Kidney glomerular epithelial cell (primary cell): ENCODE measurements around the gene AKT1S1.
"Not testable (repeated sequence)": the region's sequence is repeated elsewhere in the genome, so short reads cannot be mapped to it uniquely, and the experiment has no call there.

ENCODE experiments used
- DNase-seq: peaks from one replicate; lab custom pipeline; 2025; lab: John Stamatoyannopoulos, UW

The AKT1S1 gene

GRCh38 chr19:49877020-49877878 is at the start of gene AKT1S1, which contains the start of gene TBC1D17:
TSS of gene AKT1S1 (minus strand) at chr19:49877355. CDS start at chr19:49873295, 4,060 bp downstream.
TSS of gene TBC1D17 (plus strand) at chr19:49877702. CDS start at chr19:49877724, 22 bp downstream.
- peak; percentile 99 for DNase-seq

GRCh38 chr19:49926515-49926914 is 49.4 kb upstream of the AKT1S1 start:
- no peak for DNase-seq

GRCh38 chr19:49925486-49925885 is 48.3 kb upstream of the AKT1S1 start:
- no peak for DNase-seq

GRCh38 chr19:49924881-49925210 is 47.7 kb upstream of the AKT1S1 start:
- DNase-seq = not testable (repeated sequence)

- DNase-seq = no peak
Observed at GRCh38 chr19:49924004-49924880, 47.1 kb upstream of the AKT1S1 start.

GRCh38 chr19:49923055-49924003 is 46.2 kb upstream of the AKT1S1 start:
- no peak for DNase-seq

DNA sequence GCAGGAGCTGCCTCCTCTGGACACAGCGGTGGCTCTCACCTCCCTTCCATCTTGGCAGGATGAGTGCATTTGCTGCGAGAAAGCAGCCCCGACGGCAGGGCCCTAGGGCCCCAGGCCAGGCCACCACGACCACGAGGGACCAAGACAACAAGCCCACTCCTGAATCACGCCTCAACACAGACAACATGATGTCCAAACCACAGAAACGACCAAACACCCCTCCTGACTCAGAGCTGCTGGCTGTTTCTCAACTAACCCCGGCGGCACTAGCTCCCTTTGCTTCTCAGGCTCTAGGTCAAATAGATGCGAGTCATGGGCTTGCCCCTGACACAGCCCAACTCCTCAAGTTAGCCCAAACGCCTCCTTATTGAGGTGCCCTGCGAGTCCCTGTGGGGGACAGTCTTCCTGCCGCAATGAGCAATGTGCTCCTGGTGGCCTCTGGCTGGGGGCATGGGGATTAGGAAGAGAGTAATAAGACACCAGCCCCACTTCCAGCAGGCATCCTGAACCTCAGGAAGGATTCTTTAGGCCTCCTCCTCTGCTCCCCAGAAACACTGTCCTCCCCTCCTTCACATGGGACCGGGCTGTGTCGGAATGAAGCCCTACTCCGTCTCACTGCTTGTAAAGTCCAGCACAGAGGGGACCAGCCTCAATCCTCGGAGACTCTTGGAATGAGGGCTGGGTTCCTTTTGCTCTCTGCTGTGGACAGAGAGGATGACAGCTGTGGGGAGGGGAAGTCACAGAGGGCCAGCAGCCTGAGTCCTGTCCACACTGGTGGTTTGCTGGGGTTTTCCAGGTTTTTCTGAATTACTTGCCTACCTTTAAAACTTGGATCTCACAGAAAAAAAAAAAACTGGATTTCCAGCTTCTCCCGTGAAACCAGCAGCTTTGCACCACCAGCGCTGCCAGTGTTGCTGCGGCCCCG is 45.0 kb upstream of the AKT1S1 start:
- DNase-seq = peak; percentile 28

GRCh38 chr19:49920624-49921363 is 43.6 kb upstream of the AKT1S1 start:
- no peak for DNase-seq

DNA sequence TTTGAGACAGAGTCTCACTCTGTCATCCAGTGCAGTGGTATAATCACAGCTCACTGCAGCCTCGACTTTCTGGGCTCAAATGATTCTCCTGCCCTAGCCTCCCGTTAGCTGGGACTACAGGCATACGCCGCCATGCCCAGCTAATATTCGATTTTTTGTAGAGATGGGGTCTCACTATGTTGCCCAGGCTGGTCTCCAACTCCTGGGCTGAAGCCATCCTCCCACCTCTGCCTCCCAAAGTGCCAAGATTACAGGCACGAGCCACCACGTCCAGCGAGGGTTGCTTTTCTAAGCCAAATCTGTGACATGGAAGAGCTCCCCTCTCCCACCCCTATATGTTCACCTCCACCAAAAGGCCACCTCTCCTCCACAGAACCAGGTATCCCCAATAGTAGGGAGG is 40.9 kb upstream of the AKT1S1 start:
- no peak for DNase-seq

DNA sequence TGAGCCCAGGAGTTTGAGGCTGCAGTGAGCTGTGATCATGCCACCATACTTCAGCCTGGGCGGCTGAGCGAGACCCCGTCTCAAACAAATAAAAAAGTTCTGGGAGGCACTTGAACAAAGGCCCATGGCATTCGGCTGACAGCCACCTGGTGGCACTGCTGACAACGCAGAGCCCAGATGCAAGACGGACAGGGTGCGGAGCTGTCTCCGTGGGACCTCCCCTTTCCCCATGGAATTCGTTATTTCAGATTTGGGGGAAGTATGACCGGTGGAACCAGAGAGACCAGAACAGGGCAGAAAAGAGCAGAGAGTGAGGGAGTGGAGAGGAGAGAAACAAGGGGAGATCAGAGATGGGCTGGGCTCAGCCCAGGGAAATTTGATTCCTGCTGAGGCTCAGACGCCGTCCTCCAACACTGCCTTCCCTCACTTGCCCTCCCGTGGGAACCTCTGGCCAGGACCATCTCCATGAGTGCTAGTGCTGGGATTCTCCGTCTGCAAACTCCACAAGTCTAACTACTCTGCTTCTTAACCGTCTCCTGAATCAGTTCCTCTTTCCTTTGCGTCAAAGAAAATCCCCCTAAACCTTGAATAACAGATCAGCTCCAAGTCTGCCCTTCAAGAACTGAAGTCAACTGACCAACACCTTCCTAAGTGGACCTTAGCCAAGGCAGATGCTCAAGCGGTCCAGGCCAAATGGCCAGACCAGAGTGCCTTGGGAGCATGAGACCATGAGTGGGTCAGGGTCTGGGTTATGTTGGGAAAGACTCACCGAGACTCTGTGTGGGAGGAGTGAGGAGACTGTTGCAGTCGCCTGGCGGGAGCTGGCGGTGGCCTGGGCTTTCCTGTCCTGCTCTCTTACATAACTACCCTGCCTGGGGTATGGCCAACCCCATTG is 39.9 kb upstream of the AKT1S1 start:
- DNase-seq = no peak

GRCh38 chr19:49915271-49915670 is 38.1 kb upstream of the AKT1S1 start:
- no peak for DNase-seq

- no peak for DNase-seq
Observed at GRCh38 chr19:49913720-49914119, 36.6 kb upstream of the AKT1S1 start.

- no peak for DNase-seq
Observed at GRCh38 chr19:49912965-49913685, 36.0 kb upstream of the AKT1S1 start.

DNA sequence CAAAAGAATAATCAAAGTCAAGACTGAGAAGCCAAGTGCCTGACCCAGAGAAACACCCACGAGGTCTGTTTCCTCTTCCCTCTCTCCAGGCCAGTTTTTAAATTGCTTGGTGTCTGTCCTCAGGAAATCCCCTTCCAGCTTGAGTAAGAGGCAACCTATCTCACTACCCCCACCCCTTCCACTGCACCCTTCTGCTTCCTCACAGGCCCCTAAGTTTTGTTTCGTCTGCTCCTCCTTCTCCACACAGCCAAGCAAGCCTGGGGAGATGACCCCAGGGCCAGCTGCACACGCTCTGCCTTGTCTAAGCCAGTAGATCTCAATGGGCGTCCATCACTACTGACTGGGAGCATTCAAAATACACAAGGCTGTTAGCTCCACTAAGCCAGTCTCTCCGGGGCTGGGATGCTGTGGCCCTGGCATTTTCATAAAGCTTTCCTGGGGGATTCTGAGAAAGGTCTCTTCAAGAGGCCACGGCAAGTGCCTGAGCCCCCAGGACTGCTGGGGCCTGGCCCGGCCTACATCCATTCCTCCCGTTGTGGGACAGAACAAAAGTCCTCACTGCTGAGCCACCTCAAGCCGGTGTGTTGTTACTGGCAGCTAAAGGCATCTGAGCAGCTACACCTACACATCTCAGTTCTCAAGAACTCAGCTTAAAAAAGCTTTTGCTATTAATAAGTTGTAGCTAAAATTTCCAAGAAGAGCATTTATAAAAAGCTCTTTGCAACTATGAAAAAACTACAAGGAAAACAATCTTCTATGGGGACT is 34.4 kb upstream of the AKT1S1 start:
- no peak for DNase-seq

- DNase-seq = no peak
Observed at GRCh38 chr19:49910179-49910578, 33.0 kb upstream of the AKT1S1 start.

DNA sequence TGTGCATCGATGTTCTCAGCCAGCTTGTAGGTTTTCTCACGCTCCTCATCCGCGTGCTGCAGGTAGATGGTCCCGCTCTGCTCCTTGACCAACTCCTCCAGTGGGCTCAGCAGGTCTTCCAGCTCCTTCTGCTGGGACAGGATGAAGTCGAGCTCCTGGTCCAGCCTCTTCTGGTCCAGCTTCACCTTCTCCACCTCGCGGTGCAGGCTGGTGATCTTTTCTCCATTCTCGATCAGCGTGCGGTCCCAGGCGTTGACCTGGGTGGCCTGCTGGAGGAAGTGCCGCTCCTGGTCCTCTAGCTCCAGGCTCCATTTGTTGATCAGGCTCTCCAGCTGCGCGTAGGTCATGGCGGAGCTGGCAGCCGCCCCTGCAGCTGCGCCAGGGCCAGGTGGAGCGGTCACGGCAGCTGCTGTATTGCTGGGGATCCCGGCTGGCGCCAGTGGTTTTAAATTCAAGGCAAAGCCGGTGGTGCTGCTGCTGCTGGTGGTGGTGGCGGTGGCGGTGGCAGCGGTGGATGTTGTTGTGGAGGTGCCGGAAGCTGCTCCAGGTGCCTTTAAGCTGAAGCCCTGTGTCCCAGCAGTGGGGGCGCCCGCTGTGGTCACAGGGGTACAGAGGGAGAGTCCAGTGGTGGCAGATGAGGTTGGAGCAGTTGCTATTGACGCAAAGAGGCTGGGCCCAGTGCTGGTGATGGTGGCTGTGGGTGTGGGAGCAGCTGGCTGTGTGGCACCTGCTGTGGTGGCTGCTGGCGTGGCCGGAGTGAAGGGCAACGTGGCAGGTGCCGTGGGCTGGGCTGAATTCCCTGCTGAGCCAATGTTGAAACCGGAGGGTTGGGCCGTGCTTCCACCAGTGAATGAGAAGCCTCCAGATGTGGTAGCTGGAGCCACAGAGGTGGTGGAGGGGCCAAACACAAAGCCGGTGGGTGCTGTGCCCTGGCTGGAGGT is 31.6 kb upstream of the AKT1S1 start:
- DNase-seq = no peak
